Measurements from ENCODE around the gene USP15. TPM values are rescaled to one million over a fixed set of nuclear protein-coding genes. Genes with fewer than 3 reads are reported as not detected.

Gene USP15
- total RNA-seq, 4 donors from 2014 or later = 71.1 to 335 (median 97.0) TPM

- H3K27ac ChIP-seq = no peak overlapping the region
- WGBS, 2 donors (ENCODE audit: low coverage in 1 of 2) = 48 to 62% methylated on average over 8 of the region's 8 CpGs
- intact Hi-C loops (cut with DNase I; ENCODE audit: low total_unique reads) = no loop called here
- no peak overlapping the region for H3K4me3 ChIP-seq
- DNase-seq = no peak
- H3K27me3 ChIP-seq = no peaks in the 10 kb centered on the region
- H3K36me3 ChIP-seq = no peaks in the 10 kb centered on the region
- TF ChIP-seq POLR2A (IDR thresholded peaks at IDR 0.05) (no peak), CTCF (IDR thresholded peaks at IDR 0.05) (no peak), POLR2AphosphoS5 (IDR thresholded peaks at IDR 0.05) (no peak), EP300 (IDR thresholded peaks at IDR 0.05; ENCODE audit: low read depth) (no peak)
- in situ Hi-C loops (cut with MboI; ENCODE audit: low pct_ligation_motif_present in 1 of 4, low pct_unique_long_range_greater_than_20kb in 1 of 4, low sequenced_read_pairs in 3 of 4) = loop anchor here in 1 of 4 donors (25.0 kb wide), 1 partner anchor 206 kb away; the partner anchor contains the start of gene MON2
- H3K9me3 ChIP-seq = no peaks in the 10 kb centered on the region
- H3K4me1 ChIP-seq = peaks cover under 1 to 15% (median 11%) of the 10 kb centered on the region in 4 donors
These were observed 3.7 kb upstream of the USP15 start for GRCh38 chr12:62256408-62257096.

- H3K27me3 ChIP-seq = no peaks in the 10 kb centered on the region
- TF ChIP-seq CTCF (IDR thresholded peaks at IDR 0.05) (no peak), POLR2A (IDR thresholded peaks at IDR 0.05) (no peak), EP300 (IDR thresholded peaks at IDR 0.05; ENCODE audit: low read depth) (no peak), POLR2AphosphoS5 (IDR thresholded peaks at IDR 0.05) (no peak)
- no peak for DNase-seq
- WGBS, 2 donors (ENCODE audit: low coverage in 1 of 2) = 74 to 81% methylated on average over 3 of the region's 3 CpGs
- H3K9me3 ChIP-seq = no peaks in the 10 kb centered on the region
- H3K36me3 ChIP-seq = no peaks in the 10 kb centered on the region
- intact Hi-C loops (cut with DNase I; ENCODE audit: low total_unique reads) = no loop called here
- H3K4me1 ChIP-seq = peaks cover 8 to 30% (median 24%) of the 10 kb centered on the region in 4 donors
- peak overlapping the region in 3 of 4 donors; percentile 95 to 97 (median 97) for H3K27ac ChIP-seq
- H3K4me3 ChIP-seq = no peak overlapping the region
- in situ Hi-C loops (cut with MboI; ENCODE audit: low pct_ligation_motif_present in 1 of 4, low pct_unique_long_range_greater_than_20kb in 1 of 4, low sequenced_read_pairs in 3 of 4) = loop anchor here in 1 of 4 donors (25.0 kb wide), 1 partner anchor 204 kb away; the partner anchor contains the start of gene MON2
These were observed 2.0 kb upstream of the USP15 start for GRCh38 chr12:62258231-62258630.

GRCh38 chr12:62258941-62259630 is 1.1 kb upstream of the USP15 start:
- Histone ChIP-seq H3K27me3 (no peaks in the 10 kb centered on the region), H3K4me1 (peaks cover 14 to 39% (median 27%) of the 10 kb centered on the region in 4 donors), H3K27ac (peak overlapping the region; percentile 95 to 97 (median 96)), H3K4me3 (peak overlapping the region; percentile 67 to 95 (median 88)), H3K36me3 (no peaks in the 10 kb centered on the region), H3K9me3 (no peaks in the 10 kb centered on the region)
- intact Hi-C loops (cut with DNase I; ENCODE audit: low total_unique reads) (no loop called here), in situ Hi-C loops (cut with MboI; ENCODE audit: low pct_ligation_motif_present in 1 of 4, low pct_unique_long_range_greater_than_20kb in 1 of 4, low sequenced_read_pairs in 3 of 4) (loop anchor here in 1 of 4 donors (25.0 kb wide), 1 partner anchor 203 kb away; the partner anchor contains the start of gene MON2)
- TF ChIP-seq EP300 (IDR thresholded peaks at IDR 0.05; ENCODE audit: low read depth) = no peak
- peak in 1 of 5 experiments; percentile 4 for TF ChIP-seq CTCF (IDR thresholded peaks at IDR 0.05)
- peak; percentile 10 for DNase-seq
- WGBS, 2 donors (ENCODE audit: low coverage in 1 of 2) = 13 to 23% methylated on average over 10 of the region's 10 CpGs

GRCh38 chr12:62259631-62259992 is 592 bp upstream of the USP15 start:
- peak overlapping the region; percentile 67 to 95 (median 88) for H3K4me3 ChIP-seq
- H3K27ac ChIP-seq = peak overlapping the region; percentile 95 to 97 (median 96)
- in situ Hi-C loops (cut with MboI; ENCODE audit: low pct_ligation_motif_present in 1 of 4, low pct_unique_long_range_greater_than_20kb in 1 of 4, low sequenced_read_pairs in 3 of 4) = loop anchor here in 1 of 4 donors (25.0 kb wide), 1 partner anchor 203 kb away; the partner anchor contains the start of gene MON2
- TF ChIP-seq POLR2AphosphoS5 (IDR thresholded peaks at IDR 0.05) (no peak), POLR2A (IDR thresholded peaks at IDR 0.05) (no peak), CTCF (IDR thresholded peaks at IDR 0.05) (no peak)
- intact Hi-C loops (cut with DNase I; ENCODE audit: low total_unique reads) = no loop called here
- H3K4me1 ChIP-seq = peaks cover 14 to 44% (median 27%) of the 10 kb centered on the region in 4 donors
- H3K36me3 ChIP-seq = no peaks in the 10 kb centered on the region
- 0% methylated on average over 2 to 15 of the region's 15 CpGs for WGBS, 2 donors (ENCODE audit: low coverage in 1 of 2)
- no peak for DNase-seq
- H3K27me3 ChIP-seq = no peaks in the 10 kb centered on the region
- no peaks in the 10 kb centered on the region for H3K9me3 ChIP-seq

Measured in transverse colon (tissue), 4 donors.